Transverse colon (tissue), 4 donors: ENCODE results near the gene TMEM119.

Experiments used
- CTCF ChIP-seq, 5 experiments: fragments of 200-600 bp in 3 of 5; fragments of 450-650 bp in 2 of 5; sonication (generic) in 3 of 5; IDR thresholded peaks; 1 replicate in 2 of 5; 2 replicates in 3 of 5; pipeline ENCODE4 v1.5.1; 2016 to 2017; ENCODE audit warnings: antibody characterized with exemption in 5 of 5, inconsistent platforms in 3 of 5, mild to moderate bottlenecking in 2 of 5, moderate library complexity in 1 of 5
- EP300 ChIP-seq: sonication (generic); formaldehyde crosslinking; IDR thresholded peaks from one replicate; pipeline ENCODE4 v1.6.1; 2017; ENCODE audit warnings: antibody characterized with exemption, low read depth
- POLR2A ChIP-seq: fragments of 450-650 bp; IDR thresholded peaks from one replicate; pipeline ENCODE4 v1.6.1; 2016; ENCODE audit warnings: antibody characterized with exemption, mild to moderate bottlenecking, moderate library complexity
- POLR2AphosphoS5 ChIP-seq, 3 donors: sonication (generic); formaldehyde crosslinking; IDR thresholded peaks; one replicate each; pipeline ENCODE4 v1.6.1; 2016; ENCODE audit warnings: antibody characterized with exemption in 3 of 3

GRCh38 chr12:108643941-108644810 lies 46.3 kb upstream of the TMEM119 start:
- TF ChIP-seq CTCF (IDR thresholded peaks at IDR 0.05) = no peak
- TF ChIP-seq POLR2AphosphoS5 (IDR thresholded peaks at IDR 0.05) = peak in 1 of 3 donors; percentile 8
- no peak for TF ChIP-seq POLR2A
- TF ChIP-seq EP300 = no peak
